Inferior parietal cortex (tissue), 1 donor: ENCODE data around the gene DDIT4.
A peak's percentile ranks its signal among the peaks of the same experiment; 100 is the strongest.
"Not testable (repeated sequence)": the region's sequence is repeated elsewhere in the genome, so short reads cannot be mapped to it uniquely, and the experiment has no call there.

Experiments
- DNase-seq: peaks from one replicate; pipeline ENCODE4 v3.0.0-alpha.2; 2016; ENCODE audit errors: extremely low spot score

DDIT4 gene

GRCh38 chr10:72295330-72295910 lies 21.7 kb downstream of the DDIT4 start:
- no peak for DNase-seq

DNA sequence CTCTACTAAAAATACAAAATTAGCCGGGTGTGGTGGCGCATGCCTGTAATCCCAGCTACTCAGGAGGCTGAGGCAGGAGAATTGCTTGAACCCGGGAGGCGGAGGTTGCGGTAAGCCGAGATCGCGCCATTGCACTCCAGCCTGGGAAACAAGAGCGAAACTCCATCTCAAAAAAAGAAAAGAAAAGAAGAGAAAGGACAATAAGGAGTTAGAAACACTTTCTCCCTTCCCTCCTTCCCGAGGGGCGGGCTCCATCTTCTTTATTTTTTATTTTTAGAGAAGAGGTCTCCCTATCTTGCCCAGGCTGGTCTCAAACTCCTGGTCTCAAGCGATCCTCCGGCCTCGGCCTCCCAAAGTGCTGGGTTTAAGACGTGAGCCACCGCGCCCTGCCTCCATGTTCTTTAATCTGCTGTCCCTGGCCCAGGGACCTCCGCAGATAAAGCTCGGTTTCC lies 23.1 kb downstream of the DDIT4 start:
- not testable (repeated sequence) for DNase-seq

DNA sequence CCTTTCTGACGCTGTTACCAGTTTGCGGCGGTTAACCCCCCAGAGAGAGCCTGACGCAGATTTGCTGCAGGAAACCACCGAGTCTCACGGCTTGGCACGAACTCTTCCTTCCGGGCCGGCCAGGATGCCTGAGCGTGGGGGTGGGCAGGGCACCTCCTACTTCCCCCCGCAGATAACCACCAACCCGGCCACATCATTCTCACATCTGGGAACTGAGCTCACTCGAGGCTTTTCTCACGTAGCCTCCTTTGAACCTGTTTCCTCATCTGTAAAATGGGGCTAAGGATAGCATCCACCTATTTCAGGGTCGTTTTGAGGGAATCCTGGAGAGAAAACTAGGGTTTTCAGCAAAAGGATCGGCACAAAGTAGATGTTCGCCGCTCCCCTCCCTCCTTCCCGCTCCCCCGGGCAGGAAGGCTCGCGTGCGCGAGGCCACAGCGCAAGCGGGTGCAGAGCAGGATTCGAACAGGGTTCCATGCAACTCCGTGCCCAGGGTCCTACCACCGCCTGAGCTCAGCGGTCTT lies 23.6 kb downstream of the DDIT4 start:
- peak; percentile 46 for DNase-seq

GRCh38 chr10:72297805-72298591 lies 24.3 kb downstream of the DDIT4 start:
- DNase-seq = peak; percentile 97

GRCh38 chr10:72298592-72299519 lies 25.1 kb downstream of the DDIT4 start:
- DNase-seq = no peak

DNA sequence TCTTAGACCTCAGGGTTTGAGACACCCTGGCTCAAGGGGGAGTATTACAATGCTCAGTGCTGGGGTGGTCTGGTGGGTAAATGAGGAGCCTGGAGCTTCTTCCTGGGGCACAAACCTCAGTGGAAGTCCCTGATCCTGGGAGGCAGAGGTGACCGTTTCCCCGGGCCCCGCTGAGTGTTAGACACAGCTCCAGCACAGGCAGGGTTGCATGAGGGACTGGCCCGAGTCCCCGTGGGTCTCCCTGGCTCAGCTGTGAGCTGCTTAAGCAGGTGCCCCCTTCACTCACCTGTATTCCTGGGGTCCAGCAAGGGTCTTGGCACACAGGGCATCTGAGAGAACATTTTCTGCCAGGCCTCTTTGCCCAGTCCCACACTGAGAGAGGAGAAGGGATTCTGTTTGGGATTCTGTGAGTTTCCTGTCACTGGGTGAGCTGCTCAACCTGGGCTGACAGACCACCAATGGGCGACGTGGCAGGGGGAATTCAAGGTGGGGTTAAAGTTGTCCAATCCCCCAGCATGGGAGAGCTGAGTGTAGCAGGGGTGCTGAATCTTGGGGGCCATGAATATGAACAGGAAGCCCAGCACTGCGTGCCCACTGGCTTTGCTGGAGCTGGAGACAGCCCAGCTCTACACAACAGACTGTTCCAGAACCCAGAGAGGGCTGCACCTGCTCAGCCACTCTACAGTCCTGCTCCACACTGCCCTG lies 29.9 kb downstream of the DDIT4 start:
- DNase-seq = no peak

DNA sequence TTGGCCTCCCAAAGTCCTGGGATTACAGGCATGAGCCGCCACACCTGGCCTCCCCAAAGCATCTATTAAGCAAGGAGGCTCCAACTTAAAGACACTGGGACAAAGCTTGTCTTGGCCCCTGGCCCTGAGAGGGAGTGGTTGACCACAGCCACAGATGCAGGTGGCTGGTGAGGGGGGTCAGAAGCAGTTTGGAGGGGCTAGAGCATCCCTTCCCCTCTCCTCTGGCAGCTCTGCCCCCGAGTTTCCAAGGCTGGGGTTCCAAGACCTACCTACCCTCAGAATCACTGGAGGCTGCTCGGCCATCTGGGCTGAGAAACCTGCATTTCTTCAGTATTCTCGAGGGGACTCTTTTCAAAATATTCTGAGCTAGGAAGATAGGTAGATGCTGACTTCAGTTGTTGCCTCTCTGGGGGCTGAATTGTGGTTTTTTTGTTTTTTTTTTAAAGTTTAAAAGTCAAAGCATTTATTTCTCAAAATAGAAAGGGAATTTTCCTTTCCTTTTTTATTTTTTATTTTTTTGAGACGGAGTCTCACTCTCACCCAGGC lies 32.6 kb downstream of the DDIT4 start:
- DNase-seq = no peak

DNA sequence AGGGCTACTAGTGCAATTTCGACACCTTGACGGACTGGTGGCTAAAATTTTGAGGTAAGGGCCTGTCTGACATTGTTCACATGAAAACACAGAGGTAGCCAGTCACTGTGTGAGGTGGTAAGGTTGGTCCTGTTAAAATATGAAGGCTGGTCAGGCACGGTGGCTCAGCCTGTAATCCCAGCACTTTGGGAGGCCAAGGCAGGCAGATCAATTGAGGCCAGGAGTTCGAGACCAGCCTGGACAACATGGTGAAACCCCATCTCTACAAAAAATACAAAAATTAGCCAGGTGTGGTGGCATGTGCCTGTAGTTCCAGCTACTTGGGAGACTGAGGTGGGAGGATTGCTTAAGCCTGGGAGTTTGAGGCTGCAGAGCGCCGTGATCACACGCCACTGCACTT lies 34.0 kb downstream of the DDIT4 start:
- DNase-seq = not testable (repeated sequence)

- no peak for DNase-seq
Observed at GRCh38 chr10:72308320-72308987, 34.7 kb downstream of the DDIT4 start.

DNA sequence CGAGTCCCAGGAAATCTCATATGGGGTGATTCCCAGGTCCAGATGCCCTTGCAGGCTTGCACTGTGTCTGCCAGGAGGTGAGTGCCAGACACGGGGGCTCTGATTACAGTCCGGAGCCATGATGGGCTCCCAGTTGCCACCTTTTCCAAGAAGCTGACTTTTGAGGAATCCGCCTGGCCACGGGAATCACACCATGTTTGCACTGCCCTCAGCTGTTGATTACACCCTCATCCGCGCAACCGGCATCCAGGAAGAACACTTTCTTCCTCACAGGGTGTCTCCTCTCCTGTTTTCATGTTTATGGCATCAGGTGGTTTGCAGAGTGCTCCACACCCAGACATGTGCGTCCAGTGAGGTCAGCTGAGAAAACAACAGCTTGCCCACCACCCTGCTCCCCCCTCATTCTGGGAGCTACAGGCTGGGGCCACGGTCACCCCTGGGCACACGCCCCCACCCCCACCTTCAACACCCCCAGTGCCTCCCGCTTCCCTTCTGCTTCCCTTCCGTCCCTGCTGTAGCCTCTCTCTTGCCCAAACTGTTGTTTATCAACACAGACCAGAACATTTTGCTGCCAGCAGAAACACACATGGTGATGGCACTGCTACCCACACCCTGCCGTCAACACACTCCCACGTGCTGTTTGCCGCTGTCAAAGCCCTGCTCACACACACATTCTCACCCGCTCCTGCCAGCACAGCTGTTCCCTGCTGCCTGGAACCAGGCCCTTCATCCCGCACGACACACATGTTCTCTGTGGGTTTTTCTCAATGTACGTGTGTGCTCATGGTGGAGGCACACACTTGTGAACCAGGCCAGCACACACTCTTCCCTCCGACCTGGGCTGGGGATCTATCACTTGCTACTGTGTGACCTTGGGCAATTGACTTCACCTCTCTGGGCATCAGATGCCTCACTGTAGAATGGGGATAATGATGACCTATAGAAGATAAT lies 35.8 kb downstream of the DDIT4 start:
- DNase-seq = no peak

DNA sequence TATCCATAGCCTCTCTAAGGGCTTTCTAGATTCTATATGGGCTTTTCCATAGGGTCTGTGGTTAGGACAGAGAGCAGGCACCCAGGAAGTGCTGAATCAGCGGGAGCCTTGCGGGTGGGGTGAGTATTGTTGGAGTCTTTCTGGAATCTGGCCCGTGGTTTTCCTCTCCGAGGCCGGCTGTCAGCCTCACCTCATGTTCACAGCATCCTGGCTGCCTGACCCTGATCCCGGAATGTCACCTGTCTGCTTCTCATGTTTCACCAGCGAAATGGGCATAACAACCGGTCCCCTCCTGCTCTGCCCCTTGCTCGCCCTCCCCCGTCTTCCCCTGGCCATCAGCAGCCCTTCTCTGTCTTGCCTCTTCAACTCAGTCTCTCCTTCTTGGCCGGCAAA lies 36.5 kb downstream of the DDIT4 start:
- no peak for DNase-seq

GRCh38 chr10:72310636-72311035 lies 36.9 kb downstream of the DDIT4 start:
- DNase-seq = no peak

DNA sequence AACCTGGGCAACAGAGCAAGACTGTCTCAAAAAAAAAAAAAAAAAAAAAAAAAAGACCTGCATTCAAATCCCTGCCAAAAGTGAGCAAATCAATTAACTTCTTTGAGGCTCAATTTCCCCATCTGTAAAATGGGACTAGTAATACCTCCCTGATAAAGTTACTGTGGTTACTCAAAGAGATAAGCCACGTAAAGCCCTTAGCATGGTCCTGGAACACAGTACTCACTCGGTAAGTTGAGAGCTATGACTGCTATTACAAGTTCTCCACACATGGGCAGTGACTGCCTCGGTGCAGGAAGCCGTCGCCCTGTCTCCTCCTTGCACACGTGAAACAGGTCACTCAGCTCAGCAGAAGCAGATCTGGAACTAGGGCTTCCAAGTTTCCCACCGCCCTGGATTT lies 37.9 kb downstream of the DDIT4 start:
- DNase-seq = no peak

GRCh38 chr10:72312865-72313391 lies 39.2 kb downstream of the DDIT4 start:
- DNase-seq = no peak

DNA sequence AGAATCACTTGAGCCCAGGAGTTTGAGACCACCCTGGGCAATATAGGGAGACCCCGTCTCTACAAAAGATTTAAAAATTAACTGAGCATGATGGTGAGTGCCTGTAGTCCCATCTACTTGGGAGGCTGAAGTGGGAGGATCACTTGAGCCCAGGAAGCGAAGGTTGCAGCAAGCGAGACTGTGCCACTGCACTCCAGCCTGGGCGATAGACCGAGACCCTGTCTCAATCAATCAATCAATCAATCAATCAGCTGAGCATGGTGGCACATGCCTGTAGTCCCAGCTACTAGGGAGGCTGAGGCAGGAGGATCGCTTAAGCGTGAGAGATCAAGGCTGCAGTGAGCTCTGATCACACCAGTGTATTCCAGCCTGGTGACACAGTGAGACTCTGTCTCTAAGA lies 40.5 kb downstream of the DDIT4 start:
- DNase-seq = no peak

GRCh38 chr10:72315054-72315453 lies 41.3 kb downstream of the DDIT4 start:
- no peak for DNase-seq

GRCh38 chr10:72315611-72316385 lies 42.1 kb downstream of the DDIT4 start:
- no peak for DNase-seq

DNA sequence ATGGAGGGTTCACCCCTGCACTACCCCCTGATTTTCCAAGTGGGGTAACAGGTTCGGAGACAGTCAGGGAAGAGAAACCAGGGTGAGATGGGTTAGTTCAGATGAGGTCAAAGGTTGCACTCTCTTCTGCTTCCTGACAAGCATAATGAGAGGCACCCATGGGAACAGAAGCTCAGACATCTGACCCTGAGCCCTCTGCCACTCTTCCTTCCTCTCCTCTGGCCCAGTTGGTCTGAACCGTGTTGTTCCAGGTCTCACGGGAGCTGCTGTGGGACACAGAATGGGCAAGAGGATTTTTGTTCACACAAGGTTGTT lies 42.6 kb downstream of the DDIT4 start:
- DNase-seq = no peak
